Astrocyte (in vitro differentiated cells and primary cell): Measurements from ENCODE around the gene ATP1B2.

Experiments used
- EZH2 ChIP-seq: IDR thresholded peaks from 2 replicates; pipeline ENCODE4 v1.6.1; 2012; ENCODE audit warnings: mild to moderate bottlenecking, low read length, inconsistent platforms; ENCODE audit not compliant: insufficient read depth
- TF ChIP-seq, protein P1 (sequence below): IDR thresholded peaks from 2 replicates; pipeline ENCODE4 v1.5.1; 2011; ENCODE audit warnings: low read depth, mild to moderate bottlenecking, inconsistent platforms, low read length, moderate library complexity; ENCODE audit not compliant: insufficient read depth

DNA sequence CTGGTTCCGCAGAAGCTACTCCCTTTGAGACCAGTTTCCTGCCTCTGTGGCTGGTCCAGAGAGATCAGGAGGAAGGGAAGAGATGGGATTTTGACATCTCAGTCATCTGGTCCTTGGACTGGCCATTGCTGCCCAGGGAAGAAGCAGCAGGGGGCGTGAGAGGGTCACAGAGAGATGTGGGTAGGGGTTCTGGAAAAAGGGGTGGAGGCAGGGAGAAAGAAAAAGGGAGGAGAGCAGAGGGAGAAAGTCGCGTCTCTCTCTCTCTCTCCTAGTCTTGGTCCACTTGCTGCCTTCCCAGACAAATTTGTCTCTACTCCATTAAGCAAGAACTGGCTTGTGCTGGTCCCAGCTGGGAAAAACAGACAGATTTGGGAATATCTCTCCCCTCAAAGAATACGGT lies 16.3 kb upstream of the ATP1B2 start:
- TF ChIP-seq, protein P1, sequence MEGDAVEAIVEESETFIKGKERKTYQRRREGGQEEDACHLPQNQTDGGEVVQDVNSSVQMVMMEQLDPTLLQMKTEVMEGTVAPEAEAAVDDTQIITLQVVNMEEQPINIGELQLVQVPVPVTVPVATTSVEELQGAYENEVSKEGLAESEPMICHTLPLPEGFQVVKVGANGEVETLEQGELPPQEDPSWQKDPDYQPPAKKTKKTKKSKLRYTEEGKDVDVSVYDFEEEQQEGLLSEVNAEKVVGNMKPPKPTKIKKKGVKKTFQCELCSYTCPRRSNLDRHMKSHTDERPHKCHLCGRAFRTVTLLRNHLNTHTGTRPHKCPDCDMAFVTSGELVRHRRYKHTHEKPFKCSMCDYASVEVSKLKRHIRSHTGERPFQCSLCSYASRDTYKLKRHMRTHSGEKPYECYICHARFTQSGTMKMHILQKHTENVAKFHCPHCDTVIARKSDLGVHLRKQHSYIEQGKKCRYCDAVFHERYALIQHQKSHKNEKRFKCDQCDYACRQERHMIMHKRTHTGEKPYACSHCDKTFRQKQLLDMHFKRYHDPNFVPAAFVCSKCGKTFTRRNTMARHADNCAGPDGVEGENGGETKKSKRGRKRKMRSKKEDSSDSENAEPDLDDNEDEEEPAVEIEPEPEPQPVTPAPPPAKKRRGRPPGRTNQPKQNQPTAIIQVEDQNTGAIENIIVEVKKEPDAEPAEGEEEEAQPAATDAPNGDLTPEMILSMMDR, result peak; percentile 49
- TF ChIP-seq EZH2, result no peak
